Gastrocnemius medialis (tissue), 4 donors: Measurements from ENCODE around the gene PDCD5.

ENCODE experiments used
- POLR2A ChIP-seq, 2 donors: fragments of 450-650 bp; IDR thresholded peaks; one replicate each; pipeline ENCODE4 v1.6.1; 2017; ENCODE audit warnings: antibody characterized with exemption in 2 of 2, mild to moderate bottlenecking in 2 of 2, moderate library complexity in 2 of 2
- TF ChIP-seq, protein P1 (sequence below), 5 experiments: fragments of 450-650 bp in 3 of 5; fragments of 200-600 bp in 2 of 5; sonication (generic) in 2 of 5; IDR thresholded peaks in 4 of 5; conservative IDR thresholded peaks in 1 of 5; 1 replicate in 4 of 5; 2 replicates in 1 of 5; pipeline ENCODE4 v1.5.1; 2016 to 2019; ENCODE audit warnings: antibody characterized with exemption in 5 of 5, mild to moderate bottlenecking in 3 of 5, moderate library complexity in 3 of 5

DNA sequence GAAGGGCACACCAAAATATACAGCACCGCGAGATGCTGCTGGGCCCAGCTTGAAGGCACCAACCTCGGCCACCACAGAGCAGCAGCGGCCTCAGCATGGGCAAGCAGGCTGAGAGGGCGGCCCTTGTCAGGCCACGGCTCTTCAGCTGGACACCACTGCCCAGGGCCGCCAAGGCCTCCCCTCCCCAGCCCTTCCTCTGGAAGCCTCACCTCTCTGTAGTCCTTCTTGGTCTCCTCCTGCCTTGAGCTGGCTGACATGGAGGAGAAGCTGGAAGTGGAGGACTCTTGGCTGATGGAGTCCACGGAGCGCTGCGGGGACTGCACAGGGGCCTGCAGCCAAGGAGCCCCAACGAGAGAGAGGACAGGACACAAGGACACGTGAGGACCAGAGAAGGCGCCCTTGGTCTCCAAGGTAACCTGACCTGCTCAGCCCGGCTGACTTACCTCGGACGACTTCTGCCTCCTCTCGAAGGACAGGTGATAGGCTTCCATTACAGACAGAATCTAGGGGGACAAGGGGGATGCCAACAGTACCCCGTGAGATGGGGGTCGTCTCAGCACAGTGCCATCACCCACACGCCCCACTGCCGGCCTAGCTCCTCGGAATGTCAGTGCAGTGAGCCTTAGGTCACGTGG is 38.2 kb downstream of the PDCD5 start:
- TF ChIP-seq, protein P1, sequence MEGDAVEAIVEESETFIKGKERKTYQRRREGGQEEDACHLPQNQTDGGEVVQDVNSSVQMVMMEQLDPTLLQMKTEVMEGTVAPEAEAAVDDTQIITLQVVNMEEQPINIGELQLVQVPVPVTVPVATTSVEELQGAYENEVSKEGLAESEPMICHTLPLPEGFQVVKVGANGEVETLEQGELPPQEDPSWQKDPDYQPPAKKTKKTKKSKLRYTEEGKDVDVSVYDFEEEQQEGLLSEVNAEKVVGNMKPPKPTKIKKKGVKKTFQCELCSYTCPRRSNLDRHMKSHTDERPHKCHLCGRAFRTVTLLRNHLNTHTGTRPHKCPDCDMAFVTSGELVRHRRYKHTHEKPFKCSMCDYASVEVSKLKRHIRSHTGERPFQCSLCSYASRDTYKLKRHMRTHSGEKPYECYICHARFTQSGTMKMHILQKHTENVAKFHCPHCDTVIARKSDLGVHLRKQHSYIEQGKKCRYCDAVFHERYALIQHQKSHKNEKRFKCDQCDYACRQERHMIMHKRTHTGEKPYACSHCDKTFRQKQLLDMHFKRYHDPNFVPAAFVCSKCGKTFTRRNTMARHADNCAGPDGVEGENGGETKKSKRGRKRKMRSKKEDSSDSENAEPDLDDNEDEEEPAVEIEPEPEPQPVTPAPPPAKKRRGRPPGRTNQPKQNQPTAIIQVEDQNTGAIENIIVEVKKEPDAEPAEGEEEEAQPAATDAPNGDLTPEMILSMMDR (IDR thresholded peaks at IDR 0.05 in 4 of 5, conservative IDR thresholded peaks at IDR 0.05 in 1 of 5): no peak
- no peak for TF ChIP-seq POLR2A (IDR thresholded peaks at IDR 0.05)
